GM21447 (cell line): ENCODE data around the gene FAM111B.
A peak's percentile ranks its signal among the peaks of the same experiment; 100 is the strongest.
"Not testable (repeated sequence)": the region's sequence is repeated elsewhere in the genome, so short reads cannot be mapped to it uniquely, and the experiment has no call there.

ENCODE experiments used
- ATAC-seq: cut with Tn5 transposase; IDR thresholded peaks from one replicate; pipeline ENCODE4 v1.9.1; 2021; ENCODE audit not compliant: unreplicated experiment

Gene FAM111B

GRCh38 chr11:59106363-59107336 lies at the start of gene FAM111B:
TSS of gene FAM111B (plus strand) at chr11:59107237. CDS start at chr11:59109626, 2,389 bp downstream.
- ATAC-seq, result peak; percentile 70

- ATAC-seq, result peak; percentile 91
These were observed 48.7 kb upstream of the FAM111B start for GRCh38 chr11:59058120-59059033.

GRCh38 chr11:59060096-59060495 lies 46.9 kb upstream of the FAM111B start:
- not testable (repeated sequence) for ATAC-seq

- no peak for ATAC-seq
These were observed 44.2 kb upstream of the FAM111B start for GRCh38 chr11:59062602-59063529.

GRCh38 chr11:59063996-59064727 lies 42.9 kb upstream of the FAM111B start:
- ATAC-seq, result peak; percentile 59

GRCh38 chr11:59069087-59069486 lies 38.0 kb upstream of the FAM111B start:
- ATAC-seq, result no peak

GRCh38 chr11:59076876-59077571 lies 30.0 kb upstream of the FAM111B start:
- ATAC-seq, result peak; percentile 94

GRCh38 chr11:59078435-59078834 lies 28.6 kb upstream of the FAM111B start:
- ATAC-seq, result no peak

- ATAC-seq, result no peak
These were observed 28.0 kb upstream of the FAM111B start for GRCh38 chr11:59079086-59079485.

GRCh38 chr11:59080421-59080820 lies 26.6 kb upstream of the FAM111B start:
- not testable (repeated sequence) for ATAC-seq

GRCh38 chr11:59081430-59082020 lies 25.5 kb upstream of the FAM111B start:
- not testable (repeated sequence) for ATAC-seq

GRCh38 chr11:59086007-59086406 lies 21.0 kb upstream of the FAM111B start, which contains the start of gene GLYATL1B:
TSS of gene GLYATL1B (plus strand) at chr11:59086307. CDS start at chr11:59086307, 0 bp downstream.
- not testable (repeated sequence) for ATAC-seq

GRCh38 chr11:59088162-59088561 lies 18.9 kb upstream of the FAM111B start:
- no peak for ATAC-seq

- ATAC-seq, result not testable (repeated sequence)
These were observed 13.5 kb upstream of the FAM111B start for GRCh38 chr11:59093576-59093975.

GRCh38 chr11:59095225-59095624 lies 11.8 kb upstream of the FAM111B start:
- ATAC-seq, result peak; percentile 79

GRCh38 chr11:59095972-59096575 lies 11.0 kb upstream of the FAM111B start:
- not testable (repeated sequence) for ATAC-seq

- ATAC-seq, result no peak
These were observed 9.8 kb upstream of the FAM111B start for GRCh38 chr11:59097113-59097708.

- ATAC-seq, result not testable (repeated sequence)
These were observed 9.1 kb upstream of the FAM111B start for GRCh38 chr11:59097938-59098337.
